Right lobe of liver (tissue), 4 donors: Measurements from ENCODE around the gene CFAP107.

Experiments
- POLR2A ChIP-seq: fragments of 450-650 bp; IDR thresholded peaks from one replicate; pipeline ENCODE4 v1.6.1; 2017; ENCODE audit warnings: antibody characterized with exemption, mild to moderate bottlenecking
- TF ChIP-seq, protein P1 (sequence below), 4 donors: fragments of 200-600 bp in 3 of 4; fragments of 450-650 bp in 1 of 4; IDR thresholded peaks; one replicate each; pipeline versions ENCODE4 v1.5.1 to v1.8.0; 2016 to 2022; ENCODE audit warnings: antibody characterized with exemption in 4 of 4, mild to moderate bottlenecking in 2 of 4
- donor health status: DM: no; HTN: no; CAD: no.
- donor health status: DM: no; HTN: no; CAD: no.
- donor health status: DM: no; HTN: yes; CAD: no.

DNA sequence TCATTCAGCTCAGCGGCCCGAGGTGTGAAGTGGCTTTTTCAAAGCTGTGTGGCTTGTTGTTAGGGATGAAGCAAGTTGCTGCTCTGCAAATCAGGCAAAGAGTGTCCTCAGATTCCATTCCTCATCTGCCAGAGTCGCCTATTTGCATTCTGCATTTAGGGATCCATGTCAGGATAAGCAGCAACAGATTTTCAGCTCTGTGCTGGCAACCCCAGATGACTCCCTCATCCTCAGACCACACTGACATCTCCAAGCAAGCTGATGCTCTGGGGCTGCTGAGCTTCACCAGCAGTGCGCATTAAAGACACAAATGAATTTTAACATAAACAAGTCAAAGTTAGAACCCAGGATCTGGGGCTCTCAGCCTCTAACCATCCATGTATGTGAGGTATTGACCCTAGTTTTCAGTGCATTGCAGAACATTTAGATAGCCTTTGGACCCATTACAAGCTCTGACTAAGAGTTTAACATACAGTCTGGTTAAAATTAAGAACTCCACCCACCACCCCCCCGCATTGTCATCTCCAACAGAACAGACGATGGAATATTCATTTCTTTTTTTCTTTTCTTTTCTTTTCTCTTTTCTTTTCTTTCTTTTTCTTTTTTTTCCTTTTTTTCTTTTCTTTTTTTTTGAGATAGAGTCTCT, 10.9 kb downstream of the CFAP107 start:
- TF ChIP-seq, protein P1, sequence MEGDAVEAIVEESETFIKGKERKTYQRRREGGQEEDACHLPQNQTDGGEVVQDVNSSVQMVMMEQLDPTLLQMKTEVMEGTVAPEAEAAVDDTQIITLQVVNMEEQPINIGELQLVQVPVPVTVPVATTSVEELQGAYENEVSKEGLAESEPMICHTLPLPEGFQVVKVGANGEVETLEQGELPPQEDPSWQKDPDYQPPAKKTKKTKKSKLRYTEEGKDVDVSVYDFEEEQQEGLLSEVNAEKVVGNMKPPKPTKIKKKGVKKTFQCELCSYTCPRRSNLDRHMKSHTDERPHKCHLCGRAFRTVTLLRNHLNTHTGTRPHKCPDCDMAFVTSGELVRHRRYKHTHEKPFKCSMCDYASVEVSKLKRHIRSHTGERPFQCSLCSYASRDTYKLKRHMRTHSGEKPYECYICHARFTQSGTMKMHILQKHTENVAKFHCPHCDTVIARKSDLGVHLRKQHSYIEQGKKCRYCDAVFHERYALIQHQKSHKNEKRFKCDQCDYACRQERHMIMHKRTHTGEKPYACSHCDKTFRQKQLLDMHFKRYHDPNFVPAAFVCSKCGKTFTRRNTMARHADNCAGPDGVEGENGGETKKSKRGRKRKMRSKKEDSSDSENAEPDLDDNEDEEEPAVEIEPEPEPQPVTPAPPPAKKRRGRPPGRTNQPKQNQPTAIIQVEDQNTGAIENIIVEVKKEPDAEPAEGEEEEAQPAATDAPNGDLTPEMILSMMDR (IDR thresholded peaks at IDR 0.05): no peak
- TF ChIP-seq POLR2A: no peak
